ENCODE data around the gene RNF183.

DNA sequence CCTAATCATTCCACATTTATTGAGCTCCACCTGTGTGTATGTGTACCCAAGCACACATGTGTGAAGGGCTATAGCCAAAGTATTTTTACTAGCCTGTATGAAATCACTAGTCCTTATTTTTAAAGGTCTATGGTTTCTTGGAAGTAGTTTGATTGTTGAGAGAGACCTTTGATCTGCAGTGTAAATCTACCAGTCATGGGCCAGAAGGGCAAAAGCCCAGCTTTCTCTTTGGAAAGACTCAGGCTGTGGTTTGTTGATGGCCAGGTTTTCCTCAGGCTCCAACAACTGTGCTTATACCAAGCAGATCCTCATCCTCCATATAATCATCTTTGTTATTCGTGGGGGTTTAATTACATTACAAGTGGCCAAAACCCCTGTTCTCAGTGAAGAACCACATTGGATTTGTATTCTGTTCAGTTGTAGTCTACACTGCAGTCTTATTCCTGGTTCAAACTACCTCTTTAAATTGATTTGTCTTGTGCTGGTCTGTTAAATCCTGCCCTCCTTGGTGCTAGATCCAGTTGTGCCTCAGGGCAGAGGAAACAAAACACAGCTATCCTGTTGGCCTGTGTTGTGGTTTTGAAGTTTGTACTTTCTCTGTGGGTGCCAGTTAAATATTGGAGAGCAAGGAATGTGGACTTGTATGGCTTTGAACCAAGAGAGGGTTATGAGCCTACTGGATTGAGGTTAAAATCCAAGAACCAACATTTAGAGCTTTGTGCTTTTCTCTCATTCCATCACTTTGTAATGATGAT is 41.1 kb downstream of the RNF183 start:
- TF ChIP-seq CTCF (tag by site-specific recombination; IDR thresholded peaks at IDR 0.05) = no peak
- no peak for TF ChIP-seq ZBTB6 (tag by site-specific recombination; IDR thresholded peaks at IDR 0.05)
- TF ChIP-seq ZNF704 (tag by site-specific recombination; IDR thresholded peaks at IDR 0.05) = no peak
- no peak for TF ChIP-seq ZNF274 (IDR thresholded peaks at IDR 0.05; ENCODE audit: low read length)
- TF ChIP-seq ZNF274 (tag by site-specific recombination; IDR thresholded peaks at IDR 0.05; ENCODE audit: borderline replicate concordance) = no peak
- no peak for TF ChIP-seq ZBTB7A (tag by site-specific recombination; IDR thresholded peaks at IDR 0.05; ENCODE audit: low read depth)
- TF ChIP-seq ZNF146 (tag by site-specific recombination; IDR thresholded peaks at IDR 0.05) = no peak

Data from HEK293 (cell line).